ENCODE results near the gene MRPL43. TPM values are rescaled to one million over a fixed set of nuclear protein-coding genes. Genes with fewer than 3 reads are reported as not detected.

MRPL43 gene
- total RNA-seq, 1 donor from 2014 or later, result 24.5 TPM

- peak overlapping the region; percentile 85 for H3K4me2 ChIP-seq
- Mint-ChIP-seq H3K36me3 (peaks cover 9% of the 10 kb centered on the region), H3K9me3 (no peaks in the 10 kb centered on the region), H3K27ac (peak overlapping the region; percentile 95), H3K27me3 (ENCODE audit: insufficient read depth, low read depth) (peaks cover 10% of the 10 kb centered on the region), H3K4me3 (peak overlapping the region; percentile 90), H3K4me1 (peaks cover 16% of the 10 kb centered on the region)
- H3K9ac ChIP-seq, result no peak overlapping the region
- H3K27me3 ChIP-seq, result no peaks in the 10 kb centered on the region
- peaks cover 18% of the 10 kb centered on the region for H4K20me1 ChIP-seq (ENCODE audit: low read depth)
- H3K36me3 ChIP-seq, result no peaks in the 10 kb centered on the region
- peak; percentile 87 for DNase-seq (ENCODE audit: low spot score)
- no peaks in the 10 kb centered on the region for H3K9me3 ChIP-seq (ENCODE audit: low read depth)
- peak overlapping the region; percentile 47 for H3K27ac ChIP-seq
- TF ChIP-seq EZH2 (IDR thresholded peaks at IDR 0.05), result no peak
- H3K79me2 ChIP-seq (ENCODE audit: low read depth), result peaks cover 42% of the 10 kb centered on the region
- H3K4me1 ChIP-seq, result peaks cover 13% of the 10 kb centered on the region
- H2AFZ ChIP-seq (replicated peaks), result peak overlapping the region; percentile 8
- peak overlapping the region; percentile 96 for H3K4me3 ChIP-seq
- peaks cover 56% of the 10 kb centered on the region for H3F3A ChIP-seq (ENCODE audit: low read depth)
These were observed 11.1 kb upstream of the MRPL43 start for GRCh38 chr10:100998183-100998990.

- H3K36me3 Mint-ChIP-seq, result peaks cover 5% of the 10 kb centered on the region
- Histone ChIP-seq H4K20me1 (ENCODE audit: low read depth) (peaks cover 15% of the 10 kb centered on the region), H3K36me3 (no peaks in the 10 kb centered on the region), H3K4me1 (peaks cover 13% of the 10 kb centered on the region), H2AFZ (replicated peaks) (peak overlapping the region; percentile 96), H3K79me2 (ENCODE audit: low read depth) (peaks cover 34% of the 10 kb centered on the region), H3K9ac (no peak overlapping the region), H3K27ac (peak overlapping the region; percentile 47), H3K4me3 (peak overlapping the region; percentile 96), H3F3A (ENCODE audit: low read depth) (peaks cover 57% of the 10 kb centered on the region), H3K9me3 (ENCODE audit: low read depth) (no peaks in the 10 kb centered on the region), H3K27me3 (no peaks in the 10 kb centered on the region), H3K4me2 (peak overlapping the region; percentile 85)
- peak overlapping the region; percentile 95 for H3K27ac Mint-ChIP-seq
- peak; percentile 92 for DNase-seq (ENCODE audit: low spot score)
- peaks cover 8% of the 10 kb centered on the region for H3K27me3 Mint-ChIP-seq (ENCODE audit: insufficient read depth, low read depth)
- no peaks in the 10 kb centered on the region for H3K9me3 Mint-ChIP-seq
- peak overlapping the region; percentile 92 for H3K4me3 Mint-ChIP-seq
- TF ChIP-seq CTCF (IDR thresholded peaks at IDR 0.05) (peak; percentile 82), EZH2 (IDR thresholded peaks at IDR 0.05) (no peak)
- peaks cover 16% of the 10 kb centered on the region for H3K4me1 Mint-ChIP-seq
These were observed 10.3 kb upstream of the MRPL43 start for GRCh38 chr10:100997360-100998182.

GRCh38 chr10:100996678-100997359, 9.5 kb upstream of the MRPL43 start:
- peaks cover 8% of the 10 kb centered on the region for H3K27me3 Mint-ChIP-seq (ENCODE audit: insufficient read depth, low read depth)
- H3K4me3 ChIP-seq, result peak overlapping the region; percentile 96
- peaks cover 57% of the 10 kb centered on the region for H3F3A ChIP-seq (ENCODE audit: low read depth)
- peaks cover 5% of the 10 kb centered on the region for H3K36me3 Mint-ChIP-seq
- no peaks in the 10 kb centered on the region for H3K27me3 ChIP-seq
- peak; percentile 80 for DNase-seq (ENCODE audit: low spot score)
- H3K9me3 Mint-ChIP-seq, result no peaks in the 10 kb centered on the region
- no peak for TF ChIP-seq EZH2 (IDR thresholded peaks at IDR 0.05)
- TF ChIP-seq CTCF (IDR thresholded peaks at IDR 0.05), result no peak
- H3K27ac Mint-ChIP-seq, result no peak overlapping the region
- no peak overlapping the region for H3K9ac ChIP-seq
- H3K36me3 ChIP-seq, result no peaks in the 10 kb centered on the region
- H3K9me3 ChIP-seq (ENCODE audit: low read depth), result no peaks in the 10 kb centered on the region
- H4K20me1 ChIP-seq (ENCODE audit: low read depth), result peaks cover 8% of the 10 kb centered on the region
- H3K27ac ChIP-seq, result peak overlapping the region; percentile 4
- H3K4me1 Mint-ChIP-seq, result peaks cover 16% of the 10 kb centered on the region
- H3K79me2 ChIP-seq (ENCODE audit: low read depth), result peaks cover 26% of the 10 kb centered on the region
- peaks cover 13% of the 10 kb centered on the region for H3K4me1 ChIP-seq
- H3K4me3 Mint-ChIP-seq, result peak overlapping the region; percentile 92
- peak overlapping the region; percentile 96 for H2AFZ ChIP-seq (replicated peaks)
- H3K4me2 ChIP-seq, result peak overlapping the region; percentile 85

Data from neural progenitor cell (in vitro differentiated cells).